Bronchial epithelial cell (primary cell): Measurements from ENCODE around the gene ANAPC7. TPM values are rescaled to one million over a fixed set of nuclear protein-coding genes. Genes with fewer than 3 reads are reported as not detected.
"Not testable (repeated sequence)": the region's sequence is repeated elsewhere in the genome, so short reads cannot be mapped to it uniquely, and the experiment has no call there.

Source experiments
- DNase-seq: peaks from one replicate; pipeline ENCODE4 v3.0.0-alpha.2; 2010; ENCODE audit warnings: low read depth
- FAIRE-seq: peaks from 2 replicates; lab custom pipeline; 2011; peaks lifted over from hg19 to GRCh38; lab: Jason Lieb, UNC
- H3K27me3 ChIP-seq: 2 replicates; pipeline ENCODE4 v1.5.1; 2011; ENCODE audit warnings: low read length; ENCODE audit not compliant: control insufficient read depth, insufficient read depth
- H3K36me3 ChIP-seq: 2 replicates; pipeline ENCODE4 v1.5.1; 2011; ENCODE audit warnings: low read length; ENCODE audit not compliant: control insufficient read depth, insufficient read depth
- H3K4me3 ChIP-seq: 2 replicates; pipeline ENCODE4 v1.5.1; 2011; ENCODE audit warnings: mild to moderate bottlenecking, low read depth, low read length, control low read depth
- CTCF ChIP-seq: IDR thresholded peaks from 2 replicates; pipeline ENCODE4 v1.5.1; 2011; ENCODE audit warnings: mild to moderate bottlenecking, moderate library complexity, low read length, control low read depth, inconsistent platforms; ENCODE audit not compliant: insufficient read depth, severe bottlenecking
- total RNA-seq: library from RNA; depleted of rRNA; stranded (reverse); fragments of >200 nt; gene quantifications from 2 replicates; pipeline ENCODE4 v1.2.1, GENCODE V29; 2014

The ANAPC7 gene
- total RNA-seq, 1 donor from 2014 or later: 36.1 TPM

GRCh38 chr12:110431957-110432587 is 28.6 kb upstream of the ANAPC7 start:
- H3K36me3 ChIP-seq: no peaks in the 10 kb centered on the region
- FAIRE-seq (no peak), DNase-seq (no peak)
- H3K27me3 ChIP-seq: no peaks in the 10 kb centered on the region
- no peak for TF ChIP-seq CTCF
- H3K4me3 ChIP-seq: peak overlapping the region; percentile 40

- not testable (repeated sequence) for DNase-seq, H3K27me3 ChIP-seq, H3K36me3 ChIP-seq, FAIRE-seq, H3K4me3 ChIP-seq
Measured at GRCh38 chr12:110429676-110430075, 26.2 kb upstream of the ANAPC7 start.

- H3K4me3 ChIP-seq: no peak overlapping the region
- no peak for TF ChIP-seq CTCF
- no peaks in the 10 kb centered on the region for H3K27me3 ChIP-seq
- no peaks in the 10 kb centered on the region for H3K36me3 ChIP-seq
- DNase-seq (no peak), FAIRE-seq (no peak)
Measured at GRCh38 chr12:110426406-110426805, 22.9 kb upstream of the ANAPC7 start.

- DNase-seq (no peak), FAIRE-seq (no peak)
- no peak for TF ChIP-seq CTCF
- no peaks in the 10 kb centered on the region for H3K27me3 ChIP-seq
- no peak overlapping the region for H3K4me3 ChIP-seq
- H3K36me3 ChIP-seq: no peaks in the 10 kb centered on the region
Measured at GRCh38 chr12:110424237-110424636, 20.7 kb upstream of the ANAPC7 start.

GRCh38 chr12:110421701-110422100 is 18.2 kb upstream of the ANAPC7 start:
- TF ChIP-seq CTCF: no peak
- FAIRE-seq (no peak), DNase-seq (no peak)
- Histone ChIP-seq H3K36me3 (no peaks in the 10 kb centered on the region), H3K27me3 (no peaks in the 10 kb centered on the region), H3K4me3 (no peak overlapping the region)

- Histone ChIP-seq H3K36me3 (no peaks in the 10 kb centered on the region), H3K4me3 (no peak overlapping the region), H3K27me3 (no peaks in the 10 kb centered on the region)
- TF ChIP-seq CTCF: no peak
- FAIRE-seq: no peak
- DNase-seq: no peak
Measured at GRCh38 chr12:110421159-110421661, 17.7 kb upstream of the ANAPC7 start.

GRCh38 chr12:110420644-110421043 is 17.1 kb upstream of the ANAPC7 start:
- not testable (repeated sequence) for DNase-seq, H3K36me3 ChIP-seq, H3K4me3 ChIP-seq, H3K27me3 ChIP-seq, FAIRE-seq

GRCh38 chr12:110417113-110417512 is 13.6 kb upstream of the ANAPC7 start:
- not testable (repeated sequence) for DNase-seq, FAIRE-seq, H3K4me3 ChIP-seq, H3K27me3 ChIP-seq, H3K36me3 ChIP-seq

GRCh38 chr12:110410086-110410485 is 6.6 kb upstream of the ANAPC7 start:
- FAIRE-seq, H3K27me3 ChIP-seq, H3K36me3 ChIP-seq, DNase-seq, H3K4me3 ChIP-seq: not testable (repeated sequence)
